GM10248 (cell line): ENCODE data around the gene KIAA0825.

Source experiments
- CTCF ChIA-PET: fragments of 300-600 bp; sonication (Branson Sonifier 250); formaldehyde crosslinking; extraction: SDS; loops from one replicate; lab custom pipeline; 2021; ENCODE audit warnings: antibody characterized with exemption; lab: Yijun Ruan, JAX
- POLR2A ChIA-PET: fragments of 350-650 bp; sonication (Branson Sonifier 250); formaldehyde crosslinking; extraction: SDS; loops from one replicate; lab custom pipeline; 2020; ENCODE audit warnings: antibody characterized with exemption; lab: Yijun Ruan, JAX
- DNase-seq: peaks from one replicate; pipeline ENCODE4 v3.0.0; 2012; ENCODE audit errors: extremely low spot score
- TF ChIP-seq, protein P1 (sequence below): IDR thresholded peaks from 2 replicates; pipeline ENCODE4 v1.5.1; 2012; ENCODE audit warnings: mild to moderate bottlenecking, low read depth; ENCODE audit errors: extremely low read depth, missing control alignments, control extremely low read depth

KIAA0825 gene

GRCh38 chr5:94335936-94336335 lies 282.5 kb downstream of the KIAA0825 start:
- no peak for DNase-seq
- TF ChIP-seq, protein P1, sequence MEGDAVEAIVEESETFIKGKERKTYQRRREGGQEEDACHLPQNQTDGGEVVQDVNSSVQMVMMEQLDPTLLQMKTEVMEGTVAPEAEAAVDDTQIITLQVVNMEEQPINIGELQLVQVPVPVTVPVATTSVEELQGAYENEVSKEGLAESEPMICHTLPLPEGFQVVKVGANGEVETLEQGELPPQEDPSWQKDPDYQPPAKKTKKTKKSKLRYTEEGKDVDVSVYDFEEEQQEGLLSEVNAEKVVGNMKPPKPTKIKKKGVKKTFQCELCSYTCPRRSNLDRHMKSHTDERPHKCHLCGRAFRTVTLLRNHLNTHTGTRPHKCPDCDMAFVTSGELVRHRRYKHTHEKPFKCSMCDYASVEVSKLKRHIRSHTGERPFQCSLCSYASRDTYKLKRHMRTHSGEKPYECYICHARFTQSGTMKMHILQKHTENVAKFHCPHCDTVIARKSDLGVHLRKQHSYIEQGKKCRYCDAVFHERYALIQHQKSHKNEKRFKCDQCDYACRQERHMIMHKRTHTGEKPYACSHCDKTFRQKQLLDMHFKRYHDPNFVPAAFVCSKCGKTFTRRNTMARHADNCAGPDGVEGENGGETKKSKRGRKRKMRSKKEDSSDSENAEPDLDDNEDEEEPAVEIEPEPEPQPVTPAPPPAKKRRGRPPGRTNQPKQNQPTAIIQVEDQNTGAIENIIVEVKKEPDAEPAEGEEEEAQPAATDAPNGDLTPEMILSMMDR: no peak
- CTCF ChIA-PET: no interaction called here
- POLR2A ChIA-PET: no interaction called here

DNA sequence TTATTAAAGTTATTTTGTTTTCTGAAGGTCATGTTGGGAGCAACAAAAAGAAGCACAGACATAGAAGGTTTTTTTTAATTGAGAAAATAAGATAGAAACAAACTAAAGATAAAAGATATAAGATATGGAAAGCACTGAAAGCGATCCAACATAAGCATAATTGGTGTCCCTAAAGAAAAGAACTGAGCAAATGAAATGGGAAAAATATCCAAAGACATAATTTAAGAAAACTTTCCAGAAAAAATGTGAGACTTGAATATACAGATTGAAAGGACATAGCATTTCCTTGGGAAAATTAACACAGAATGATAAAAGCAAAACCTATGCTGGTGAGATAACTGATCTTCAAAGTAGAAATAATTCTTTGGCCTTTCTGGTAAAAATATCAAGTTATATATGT lies 289.3 kb downstream of the KIAA0825 start:
- ChIA-PET CTCF (no interaction called here), POLR2A (no interaction called here)
- DNase-seq: no peak
- TF ChIP-seq, protein P1: no peak

DNA sequence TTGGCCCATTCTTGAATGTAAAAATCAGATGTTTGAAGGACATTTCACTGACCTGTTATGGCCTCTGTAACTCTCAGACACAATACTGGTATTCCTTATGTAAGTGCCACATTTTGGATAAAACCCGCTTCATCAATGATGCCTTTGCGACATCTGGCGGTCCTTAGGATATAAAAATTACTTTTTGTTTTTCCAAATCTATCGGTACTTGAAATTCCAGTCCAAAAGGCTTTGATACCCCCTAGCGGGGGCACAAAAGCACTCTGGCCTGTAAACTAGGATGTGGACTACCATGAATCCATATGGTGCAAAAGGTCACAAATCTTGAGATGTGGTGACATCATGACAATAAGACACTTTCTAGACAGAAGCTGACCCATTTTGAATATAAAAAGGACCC lies 291.8 kb downstream of the KIAA0825 start:
- ChIA-PET POLR2A (no interaction called here), CTCF (no interaction called here)
- TF ChIP-seq, protein P1: no peak
- no peak for DNase-seq

DNA sequence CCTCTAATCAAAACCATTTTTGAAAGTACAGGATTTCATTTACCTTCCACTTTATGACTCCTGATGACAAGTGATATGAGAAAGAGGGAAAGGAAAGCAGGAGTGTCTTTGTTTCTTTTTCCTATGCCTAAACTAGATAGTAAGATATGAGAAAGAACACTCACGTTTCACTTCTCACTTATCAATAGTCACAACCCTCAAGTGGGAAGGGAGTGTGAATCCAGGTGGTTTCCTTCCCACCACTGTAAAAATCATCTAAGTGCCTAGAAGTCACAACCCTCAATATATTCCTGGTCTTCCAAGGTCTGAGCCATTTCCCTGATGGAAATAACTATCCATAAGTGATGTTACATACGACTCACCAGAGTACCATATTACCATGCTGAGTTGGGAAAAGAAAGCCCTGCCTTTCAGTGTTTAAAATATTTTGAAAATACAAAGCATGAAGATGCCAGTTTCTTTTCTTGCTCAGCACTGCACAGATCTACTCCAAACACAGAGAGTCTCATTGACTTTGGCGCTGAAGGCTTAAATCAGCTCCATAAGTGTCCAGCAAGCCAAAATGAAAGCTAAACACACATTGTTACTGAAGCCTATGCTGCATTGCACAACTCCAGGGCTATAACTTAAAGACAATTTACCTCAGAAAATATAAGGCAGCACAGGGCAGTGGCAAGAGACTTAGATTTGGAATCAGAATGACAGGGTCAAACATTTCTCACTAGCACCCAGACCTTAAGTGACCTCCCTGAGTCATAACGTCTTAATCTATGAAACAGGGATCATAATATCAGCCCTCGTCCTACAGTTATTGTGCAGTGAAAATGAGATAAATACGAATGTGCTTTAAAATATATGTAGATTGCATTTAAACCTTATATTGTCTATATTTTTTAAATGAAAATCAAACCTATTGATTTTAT lies 301.2 kb downstream of the KIAA0825 start:
- TF ChIP-seq, protein P1: no peak
- no peak for DNase-seq
- CTCF ChIA-PET: no interaction called here
- POLR2A ChIA-PET: no interaction called here

GRCh38 chr5:94314460-94315131 lies 303.8 kb downstream of the KIAA0825 start:
- DNase-seq: no peak
- CTCF ChIA-PET: no interaction called here
- POLR2A ChIA-PET: no interaction called here
- TF ChIP-seq, protein P1: no peak

- POLR2A ChIA-PET: interaction anchor here (0.7 kb wide), 1 partner anchor 206 kb away, joined by 3 read pairs; no protein-coding TSS in a partner anchor
- CTCF ChIA-PET: no interaction called here
- DNase-seq: no peak
- TF ChIP-seq, protein P1: no peak
These were observed 304.7 kb downstream of the KIAA0825 start for GRCh38 chr5:94313696-94314095.
